NB4 (cell line): ENCODE results near the gene PRSS57.

ENCODE experiments used
- DNase-seq: peaks from one replicate; pipeline ENCODE4 v3.0.0; 2010; ENCODE audit warnings: low read depth
- H3K4me3 ChIP-seq: one replicate; pipeline ENCODE4 v1.5.1; 2011; ENCODE audit warnings: mild to moderate bottlenecking, low read depth, low read length, moderate library complexity
- MYC ChIP-seq: IDR thresholded peaks from 2 replicates; pipeline ENCODE4 v1.6.1; 2011; ENCODE audit warnings: low read depth, low read length
- POLR2A ChIP-seq: IDR thresholded peaks from 2 replicates; pipeline ENCODE4 v1.6.1; 2011; ENCODE audit warnings: mild to moderate bottlenecking; ENCODE audit not compliant: insufficient read length; ENCODE audit errors: extremely low read depth
- TF ChIP-seq, protein P1 (sequence below): IDR thresholded peaks from 2 replicates; pipeline ENCODE4 v1.6.1; 2011; ENCODE audit warnings: low read depth, low read length
- TF ChIP-seq, protein P2 (sequence below): IDR thresholded peaks from one replicate; pipeline ENCODE4 v1.5.1; 2012; ENCODE audit warnings: low read depth, low read length

Gene PRSS57

DNA sequence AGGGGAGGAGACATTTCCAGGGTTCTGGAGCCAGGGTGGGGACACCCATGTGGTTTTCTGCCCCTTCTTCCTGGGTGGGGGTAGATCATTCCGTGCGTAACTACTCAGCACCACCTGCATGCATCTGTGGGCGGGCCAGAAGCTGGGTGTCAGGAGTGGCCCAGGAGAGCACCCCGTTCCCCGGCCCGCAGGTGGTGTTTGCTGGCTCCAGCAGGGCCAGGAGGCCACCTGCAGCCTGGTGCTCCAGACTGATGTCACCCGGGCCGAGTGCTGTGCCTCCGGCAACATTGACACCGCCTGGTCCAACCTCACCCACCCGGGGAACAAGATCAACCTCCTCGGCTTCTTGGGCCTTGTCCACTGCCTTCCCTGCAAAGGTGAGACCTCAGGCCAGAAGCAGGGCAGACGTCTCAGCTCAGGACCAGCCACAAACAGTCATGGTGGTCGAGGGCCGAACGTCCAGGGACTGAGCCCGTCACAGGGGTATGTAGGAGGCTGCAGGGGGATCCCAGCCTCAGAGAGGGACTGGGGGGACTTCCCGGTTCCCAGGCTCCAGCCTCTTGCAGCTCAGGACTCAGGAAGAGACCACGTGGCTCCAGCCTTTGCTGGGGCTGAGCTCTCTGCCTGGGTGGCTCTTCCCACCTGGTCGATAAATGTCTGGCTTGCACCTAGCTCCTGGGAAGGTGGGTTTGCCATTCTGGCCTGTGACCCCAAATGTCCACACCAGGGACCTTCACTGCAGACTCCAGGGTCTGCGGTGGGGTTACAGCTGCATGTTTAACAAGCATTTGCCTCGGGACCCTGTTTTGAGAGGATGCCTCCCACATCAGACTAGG is 17.4 kb downstream of the PRSS57 start:
- TF ChIP-seq, protein P1, sequence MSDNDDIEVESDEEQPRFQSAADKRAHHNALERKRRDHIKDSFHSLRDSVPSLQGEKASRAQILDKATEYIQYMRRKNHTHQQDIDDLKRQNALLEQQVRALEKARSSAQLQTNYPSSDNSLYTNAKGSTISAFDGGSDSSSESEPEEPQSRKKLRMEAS = no peak
- TF ChIP-seq, protein P2, sequence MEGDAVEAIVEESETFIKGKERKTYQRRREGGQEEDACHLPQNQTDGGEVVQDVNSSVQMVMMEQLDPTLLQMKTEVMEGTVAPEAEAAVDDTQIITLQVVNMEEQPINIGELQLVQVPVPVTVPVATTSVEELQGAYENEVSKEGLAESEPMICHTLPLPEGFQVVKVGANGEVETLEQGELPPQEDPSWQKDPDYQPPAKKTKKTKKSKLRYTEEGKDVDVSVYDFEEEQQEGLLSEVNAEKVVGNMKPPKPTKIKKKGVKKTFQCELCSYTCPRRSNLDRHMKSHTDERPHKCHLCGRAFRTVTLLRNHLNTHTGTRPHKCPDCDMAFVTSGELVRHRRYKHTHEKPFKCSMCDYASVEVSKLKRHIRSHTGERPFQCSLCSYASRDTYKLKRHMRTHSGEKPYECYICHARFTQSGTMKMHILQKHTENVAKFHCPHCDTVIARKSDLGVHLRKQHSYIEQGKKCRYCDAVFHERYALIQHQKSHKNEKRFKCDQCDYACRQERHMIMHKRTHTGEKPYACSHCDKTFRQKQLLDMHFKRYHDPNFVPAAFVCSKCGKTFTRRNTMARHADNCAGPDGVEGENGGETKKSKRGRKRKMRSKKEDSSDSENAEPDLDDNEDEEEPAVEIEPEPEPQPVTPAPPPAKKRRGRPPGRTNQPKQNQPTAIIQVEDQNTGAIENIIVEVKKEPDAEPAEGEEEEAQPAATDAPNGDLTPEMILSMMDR = no peak
- no peak for TF ChIP-seq MYC
- no peak for TF ChIP-seq POLR2A
- no peak overlapping the region for H3K4me3 ChIP-seq
- no peak for DNase-seq

DNA sequence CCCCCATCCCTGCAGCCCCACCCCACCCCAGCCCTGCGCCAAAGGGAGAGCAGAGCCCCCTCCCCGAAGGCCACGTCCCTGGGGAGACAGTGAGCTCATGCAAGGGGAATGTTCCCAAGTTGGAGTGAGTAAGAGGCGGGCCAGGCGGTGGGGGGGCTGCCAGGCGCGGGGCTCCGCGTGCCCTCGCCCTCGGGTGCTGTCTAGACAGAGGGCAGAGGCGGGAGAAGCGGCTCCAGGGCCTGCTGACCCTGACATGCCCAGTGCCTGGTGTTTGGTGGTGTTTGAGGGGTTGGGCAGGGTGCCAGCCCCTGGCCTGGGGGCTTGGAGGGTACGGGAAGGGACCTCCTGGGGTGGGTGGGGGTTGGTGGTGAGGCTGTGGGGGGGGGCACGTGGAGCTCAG is 18.1 kb downstream of the PRSS57 start:
- H3K4me3 ChIP-seq = no peak overlapping the region
- TF ChIP-seq, protein P2 = no peak
- TF ChIP-seq, protein P1 = no peak
- TF ChIP-seq POLR2A (no peak), MYC (no peak)
- DNase-seq = no peak

DNA sequence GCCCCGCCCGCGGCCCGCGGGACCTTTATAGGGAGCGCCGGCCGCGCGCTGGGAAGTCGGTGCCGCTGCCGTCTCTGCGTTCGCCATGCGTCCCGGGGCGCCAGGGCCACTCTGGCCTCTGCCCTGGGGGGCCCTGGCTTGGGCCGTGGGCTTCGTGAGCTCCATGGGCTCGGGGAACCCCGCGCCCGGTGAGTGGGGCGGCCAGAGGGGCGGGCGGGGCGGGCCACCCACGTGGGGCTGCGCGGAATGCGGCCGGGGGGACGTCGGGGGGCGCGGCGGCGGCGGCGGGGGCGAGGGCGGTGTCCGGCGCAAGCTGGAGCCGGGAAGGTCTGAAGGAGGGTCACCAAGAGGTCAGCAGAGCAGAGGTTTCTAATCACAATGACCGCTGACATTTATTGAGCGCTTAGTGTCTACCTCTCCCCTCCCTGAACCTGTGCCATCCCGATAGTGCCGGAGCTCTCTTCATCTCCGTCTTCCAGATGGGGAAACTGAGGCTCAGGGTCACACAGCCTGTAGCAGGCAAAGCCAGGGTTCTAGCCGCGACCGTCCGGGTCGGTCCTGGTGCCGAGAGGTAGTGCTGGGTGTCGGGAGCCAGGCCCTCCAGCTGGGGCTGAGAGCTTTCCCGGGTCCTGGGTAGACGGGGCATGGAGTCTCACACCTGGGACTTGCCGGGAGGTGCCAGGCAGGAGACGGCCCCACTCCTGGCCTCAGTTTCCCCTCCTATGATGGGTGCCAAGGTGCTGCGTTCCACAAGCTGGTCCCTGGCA is 18.7 kb downstream of the PRSS57 start, which contains the start of gene FSTL3:
Gene FSTL3 (plus strand): TSS at position 54 of the 767 bp plus-strand sequence. CDS start 32 bp downstream, at position 86.
- no peak for TF ChIP-seq MYC
- TF ChIP-seq, protein P2 = no peak
- TF ChIP-seq, protein P1 = no peak
- no peak for TF ChIP-seq POLR2A
- DNase-seq = no peak

DNA sequence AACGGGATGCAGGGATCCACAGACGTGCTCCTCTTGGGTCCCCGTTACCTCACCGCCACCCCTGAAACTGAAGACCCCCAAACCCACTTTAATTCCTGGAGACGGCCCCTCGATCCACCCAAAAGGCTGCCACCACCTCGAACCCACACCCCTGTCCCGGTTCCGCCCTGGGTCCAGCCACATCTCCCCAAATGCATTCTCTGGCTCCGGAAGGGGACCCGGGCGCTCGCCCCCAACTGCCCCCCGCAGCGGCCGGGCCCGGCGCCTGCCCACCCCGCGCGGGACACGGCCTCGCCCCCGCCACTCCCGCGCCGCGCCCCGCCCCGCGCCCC is 19.3 kb downstream of the PRSS57 start:
- DNase-seq = no peak
- TF ChIP-seq MYC (no peak), POLR2A (no peak)
- TF ChIP-seq, protein P2 = no peak
- TF ChIP-seq, protein P1 = no peak
- no peak overlapping the region for H3K4me3 ChIP-seq

More for the DNA sequence above, 18.7 kb downstream of the PRSS57 start, which contains the start of gene FSTL3:
- no peak within 1 kb of the TSS for H3K4me3 ChIP-seq

DNA sequence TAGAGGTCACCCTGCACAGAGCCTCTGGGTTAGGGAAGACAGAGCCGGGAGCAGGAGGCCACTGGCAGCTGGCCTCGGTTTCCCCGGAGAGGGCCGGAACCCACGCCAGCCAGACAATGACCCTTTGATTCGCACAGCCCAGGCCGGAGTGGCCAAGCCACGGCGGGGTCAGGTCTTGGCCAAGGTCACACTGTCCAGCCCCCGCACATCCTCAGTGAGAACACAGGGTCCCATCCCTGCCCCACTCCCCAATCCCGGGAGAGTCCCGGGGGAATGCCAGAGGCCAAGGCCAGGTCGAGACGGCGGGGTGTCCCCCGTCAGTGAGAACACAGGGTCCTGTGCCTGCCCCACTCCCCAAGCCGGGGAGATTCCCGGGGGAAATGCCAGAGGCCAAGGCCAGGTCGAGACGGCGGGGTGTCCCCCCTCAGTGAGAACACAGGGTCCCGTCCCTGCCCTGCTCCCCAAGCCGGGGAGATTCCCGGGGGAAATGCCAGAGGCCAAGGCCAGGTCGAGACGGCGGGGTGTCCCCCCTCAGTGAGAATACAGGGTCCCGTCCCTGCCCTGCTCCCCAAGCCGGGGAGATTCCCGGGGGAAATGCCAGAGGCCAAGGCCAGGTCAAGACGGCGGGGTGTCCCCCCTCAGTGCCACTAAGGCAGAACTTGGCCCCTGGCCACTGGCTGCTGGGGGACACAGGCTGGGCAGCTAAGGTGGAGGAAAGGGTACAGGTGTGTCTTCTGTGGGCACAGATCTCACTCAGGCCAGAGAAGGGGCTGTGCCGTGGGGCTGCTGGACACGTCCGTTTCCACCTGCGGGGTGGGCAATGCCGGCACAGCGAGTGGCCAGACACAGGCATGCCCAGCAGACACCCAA is 20.7 kb downstream of the PRSS57 start:
- TF ChIP-seq, protein P2 = no peak
- no peak for TF ChIP-seq MYC
- no peak for TF ChIP-seq POLR2A
- TF ChIP-seq, protein P1 = no peak
- H3K4me3 ChIP-seq = no peak overlapping the region
- DNase-seq = no peak
